Uterus (tissue), 4 donors: ENCODE measurements around the gene SLC35E2B. TPM values are rescaled to one million over a fixed set of nuclear protein-coding genes. Genes with fewer than 3 reads are reported as not detected.
"Not testable (repeated sequence)": the region's sequence is repeated elsewhere in the genome, so short reads cannot be mapped to it uniquely, and the experiment has no call there.

Experiments used
- DNase-seq, 2 donors: peaks; one replicate each; pipeline ENCODE4 v3.0.0-alpha.2; 2019 to 2020
- H3K27ac ChIP-seq, 2 donors: fragments of 200-600 bp; sonication (generic); 1 replicate in 1 of 2; 2 replicates in 1 of 2; pipeline ENCODE4 v1.5.1; 2016 to 2018
- H3K27me3 ChIP-seq, 2 donors: fragments of 200-600 bp; sonication (generic); one replicate each; pipeline ENCODE4 v1.5.1; 2018 to 2019; ENCODE audit warnings: control low read depth in 1 of 2
- H3K36me3 ChIP-seq, 2 donors: fragments of 200-600 bp; sonication (generic); one replicate each; pipeline ENCODE4 v1.5.1; 2019; ENCODE audit warnings: control low read depth in 1 of 2
- H3K4me1 ChIP-seq, 2 donors: fragments of 200-600 bp; sonication (generic); one replicate each; pipeline ENCODE4 v1.5.1; 2018 to 2019; ENCODE audit warnings: control low read depth in 1 of 2
- H3K4me3 ChIP-seq, 2 donors: fragments of 200-600 bp; sonication (generic); 1 replicate in 1 of 2; 2 replicates in 1 of 2; pipeline ENCODE4 v1.5.1; 2018 to 2019; ENCODE audit warnings: mild to moderate bottlenecking in 1 of 2
- H3K9me3 ChIP-seq, 2 donors: fragments of 200-600 bp; sonication (generic); one replicate each; pipeline ENCODE4 v1.5.1; 2019; ENCODE audit warnings: control low read depth in 1 of 2
- POLR2A ChIP-seq, 2 donors: fragments of 450-650 bp; IDR thresholded peaks; one replicate each; pipeline ENCODE4 v1.6.1; 2016; ENCODE audit warnings: antibody characterized with exemption in 2 of 2, mild to moderate bottlenecking in 1 of 2, moderate library complexity in 1 of 2
- intact Hi-C: fragments of 100-400 bp; cut with DNase I; formaldehyde crosslinking; loops from one replicate; pipeline ENCODE4 v1.15.1; 2023; ENCODE audit warnings: low total_unique reads
- total RNA-seq, 4 donors: library from RNA; depleted of rRNA in 3 of 4; stranded (reverse); fragments of >200 nt in 3 of 4; gene quantifications; one replicate each; pipeline versions ENCODE4 v1.1.0 to v1.2.4, GENCODE V29; 2014 to 2023
- TF ChIP-seq, protein P1 (sequence below), 4 experiments: fragments of 200-600 bp in 2 of 4; fragments of 450-650 bp in 2 of 4; sonication (generic) in 2 of 4; IDR thresholded peaks; one replicate each; pipeline ENCODE4 v1.5.1; 2016 to 2019; ENCODE audit warnings: antibody characterized with exemption in 4 of 4, mild to moderate bottlenecking in 2 of 4, moderate library complexity in 1 of 4
- donor health status: DM: yes; HTN: yes; CAD: no.

SLC35E2B gene
- total RNA-seq, 4 donors from 2014 or later = 19.1 to 59.2 (median 52.5) TPM

DNA sequence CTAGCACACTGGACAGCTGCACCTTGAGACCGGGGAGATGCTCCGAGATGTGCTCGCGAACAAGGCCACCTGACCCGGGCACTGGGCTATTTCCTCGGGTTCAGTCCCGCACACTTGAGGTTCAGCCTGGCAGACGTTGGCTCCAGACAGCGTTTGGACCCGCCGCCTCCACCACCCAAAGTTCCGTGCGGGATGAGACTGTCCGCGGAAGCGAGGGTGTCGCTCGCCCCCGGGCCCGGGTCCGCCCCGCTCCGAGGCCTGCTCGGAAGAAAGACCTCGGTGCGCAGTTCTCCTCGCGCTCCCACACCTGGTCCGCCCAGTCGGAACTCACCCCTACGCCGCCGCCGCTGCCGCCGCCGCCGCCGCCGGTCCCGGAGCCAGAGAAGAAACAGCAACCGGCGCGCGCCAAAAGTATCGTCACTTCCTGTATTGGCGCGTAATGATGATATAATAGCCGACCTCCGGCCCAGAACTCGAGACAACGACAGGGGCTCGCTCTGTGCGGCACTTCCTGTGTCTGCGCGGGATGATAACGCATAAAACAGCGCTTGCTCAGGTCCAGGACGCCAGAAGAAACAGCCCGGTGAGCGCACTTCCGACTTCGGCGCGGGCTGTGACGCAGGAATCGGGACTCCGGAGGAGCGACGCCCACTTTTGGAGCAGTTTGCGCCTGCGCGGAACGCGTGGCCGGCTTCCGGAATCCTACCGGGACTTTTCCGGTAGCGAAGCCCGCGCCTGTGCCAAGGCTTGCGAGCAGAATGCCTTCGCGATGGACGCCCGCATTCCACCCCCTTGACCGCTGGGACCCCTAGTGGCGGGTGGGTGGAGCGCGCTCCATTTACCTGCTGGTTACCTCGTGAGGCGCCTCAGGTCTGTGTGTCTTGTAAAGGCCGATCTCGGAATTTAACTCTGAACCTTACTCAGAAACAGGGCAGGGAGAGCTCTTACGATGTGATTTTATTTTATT lies 33.7 kb downstream of the SLC35E2B start, which contains the start of gene CDK11B:
Gene CDK11B (minus strand): TSS at position 422 of the 967 bp plus-strand sequence. CDS start 1,519 bp downstream, outside the sequence.
- H3K27me3 ChIP-seq, H3K4me1 ChIP-seq, intact Hi-C loops, H3K36me3 ChIP-seq, H3K9me3 ChIP-seq: not testable (repeated sequence)
- Histone ChIP-seq H3K27ac (peak within 1 kb of the TSS; percentile 91 to 99), H3K4me3 (peak within 1 kb of the TSS; percentile 52 to 74)
- TF ChIP-seq, protein P1, sequence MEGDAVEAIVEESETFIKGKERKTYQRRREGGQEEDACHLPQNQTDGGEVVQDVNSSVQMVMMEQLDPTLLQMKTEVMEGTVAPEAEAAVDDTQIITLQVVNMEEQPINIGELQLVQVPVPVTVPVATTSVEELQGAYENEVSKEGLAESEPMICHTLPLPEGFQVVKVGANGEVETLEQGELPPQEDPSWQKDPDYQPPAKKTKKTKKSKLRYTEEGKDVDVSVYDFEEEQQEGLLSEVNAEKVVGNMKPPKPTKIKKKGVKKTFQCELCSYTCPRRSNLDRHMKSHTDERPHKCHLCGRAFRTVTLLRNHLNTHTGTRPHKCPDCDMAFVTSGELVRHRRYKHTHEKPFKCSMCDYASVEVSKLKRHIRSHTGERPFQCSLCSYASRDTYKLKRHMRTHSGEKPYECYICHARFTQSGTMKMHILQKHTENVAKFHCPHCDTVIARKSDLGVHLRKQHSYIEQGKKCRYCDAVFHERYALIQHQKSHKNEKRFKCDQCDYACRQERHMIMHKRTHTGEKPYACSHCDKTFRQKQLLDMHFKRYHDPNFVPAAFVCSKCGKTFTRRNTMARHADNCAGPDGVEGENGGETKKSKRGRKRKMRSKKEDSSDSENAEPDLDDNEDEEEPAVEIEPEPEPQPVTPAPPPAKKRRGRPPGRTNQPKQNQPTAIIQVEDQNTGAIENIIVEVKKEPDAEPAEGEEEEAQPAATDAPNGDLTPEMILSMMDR (IDR thresholded peaks at IDR 0.05) = peak in 2 of 4 experiments; percentile 18 to 39
- peak in 1 of 2 donors; percentile 58 for TF ChIP-seq POLR2A (IDR thresholded peaks at IDR 0.05)
- peak; percentile 92 to 96 for DNase-seq

DNA sequence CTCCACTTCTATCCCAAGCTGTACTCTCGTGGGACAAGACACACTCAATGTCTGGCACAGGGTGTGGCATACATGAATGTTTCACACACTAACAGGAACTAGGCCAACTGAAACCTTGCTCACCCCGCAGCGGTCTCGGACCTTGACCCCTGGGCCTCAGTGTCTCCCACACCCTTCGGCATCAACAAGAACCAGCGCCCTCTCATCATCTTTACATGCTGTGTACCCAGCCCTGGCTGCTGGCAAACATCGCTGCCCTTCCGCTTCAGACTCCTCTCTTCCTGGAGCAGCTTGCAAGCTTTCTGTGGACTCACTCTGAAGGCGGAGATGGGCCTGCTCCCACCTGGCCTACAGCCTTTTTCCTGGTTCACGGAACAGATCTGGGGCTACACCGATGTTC lies 44.3 kb downstream of the SLC35E2B start:
- H3K4me1 ChIP-seq, H3K4me3 ChIP-seq, DNase-seq, H3K27me3 ChIP-seq, intact Hi-C loops, H3K36me3 ChIP-seq, H3K27ac ChIP-seq, H3K9me3 ChIP-seq: not testable (repeated sequence)

DNA sequence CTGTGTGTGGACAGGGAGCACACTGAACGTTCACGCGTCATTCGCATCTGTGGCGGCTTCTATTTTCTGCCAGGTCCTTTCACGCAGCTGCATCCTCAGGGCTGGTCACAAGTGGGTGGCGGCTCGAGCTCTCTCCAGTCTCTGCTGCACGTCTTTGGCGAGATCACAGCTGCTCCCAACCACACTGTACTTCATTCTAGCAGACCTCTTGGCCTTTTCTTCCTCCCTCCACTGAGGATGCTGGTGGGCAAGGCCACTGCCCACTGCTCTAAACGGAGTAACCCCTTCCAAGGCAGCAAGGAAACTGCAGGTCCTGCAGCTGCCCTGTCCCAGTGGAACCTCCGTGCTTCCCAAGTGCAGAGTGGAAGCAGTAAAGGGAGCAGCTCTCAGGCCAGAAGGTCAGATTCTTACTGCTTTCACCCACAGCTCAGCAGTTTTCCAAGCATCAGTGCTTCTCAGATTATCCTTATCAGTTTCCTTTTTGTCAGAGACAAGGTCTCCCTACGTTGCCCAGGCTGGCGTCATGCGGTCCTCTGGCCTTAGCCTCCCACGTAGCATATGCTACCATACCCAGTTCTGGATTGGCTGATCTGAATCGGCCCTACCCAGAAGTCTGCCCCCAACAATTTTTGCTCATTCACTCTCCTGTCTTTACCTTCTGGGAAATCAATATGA lies 44.9 kb downstream of the SLC35E2B start:
- H3K27ac ChIP-seq, H3K9me3 ChIP-seq, DNase-seq: not testable (repeated sequence)

DNA sequence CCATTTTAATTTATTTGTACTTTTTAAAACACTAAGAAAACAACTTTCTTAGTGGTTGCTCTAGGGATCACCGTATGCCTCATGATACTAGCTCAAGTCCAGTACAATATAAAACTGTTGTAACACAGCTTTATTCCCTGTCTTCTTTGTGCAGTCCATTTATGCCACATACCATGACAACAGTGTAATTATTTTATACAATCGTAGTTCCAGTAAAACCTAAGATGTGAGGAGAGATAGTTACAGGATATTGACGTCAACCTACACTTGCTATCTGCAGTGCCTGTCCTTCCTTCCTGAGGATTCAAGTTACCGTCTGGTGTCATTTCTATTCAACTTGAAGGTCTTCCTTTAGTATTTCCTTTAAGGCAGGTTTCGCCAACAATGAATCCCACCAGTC lies 46.3 kb downstream of the SLC35E2B start:
- H3K36me3 ChIP-seq, H3K4me1 ChIP-seq, intact Hi-C loops, H3K9me3 ChIP-seq, H3K27ac ChIP-seq, H3K4me3 ChIP-seq, H3K27me3 ChIP-seq, DNase-seq: not testable (repeated sequence)

More for the DNA sequence above, 44.9 kb downstream of the SLC35E2B start:
- H3K36me3 ChIP-seq, intact Hi-C loops, H3K4me1 ChIP-seq, H3K27me3 ChIP-seq, H3K4me3 ChIP-seq: not testable (repeated sequence)

DNA sequence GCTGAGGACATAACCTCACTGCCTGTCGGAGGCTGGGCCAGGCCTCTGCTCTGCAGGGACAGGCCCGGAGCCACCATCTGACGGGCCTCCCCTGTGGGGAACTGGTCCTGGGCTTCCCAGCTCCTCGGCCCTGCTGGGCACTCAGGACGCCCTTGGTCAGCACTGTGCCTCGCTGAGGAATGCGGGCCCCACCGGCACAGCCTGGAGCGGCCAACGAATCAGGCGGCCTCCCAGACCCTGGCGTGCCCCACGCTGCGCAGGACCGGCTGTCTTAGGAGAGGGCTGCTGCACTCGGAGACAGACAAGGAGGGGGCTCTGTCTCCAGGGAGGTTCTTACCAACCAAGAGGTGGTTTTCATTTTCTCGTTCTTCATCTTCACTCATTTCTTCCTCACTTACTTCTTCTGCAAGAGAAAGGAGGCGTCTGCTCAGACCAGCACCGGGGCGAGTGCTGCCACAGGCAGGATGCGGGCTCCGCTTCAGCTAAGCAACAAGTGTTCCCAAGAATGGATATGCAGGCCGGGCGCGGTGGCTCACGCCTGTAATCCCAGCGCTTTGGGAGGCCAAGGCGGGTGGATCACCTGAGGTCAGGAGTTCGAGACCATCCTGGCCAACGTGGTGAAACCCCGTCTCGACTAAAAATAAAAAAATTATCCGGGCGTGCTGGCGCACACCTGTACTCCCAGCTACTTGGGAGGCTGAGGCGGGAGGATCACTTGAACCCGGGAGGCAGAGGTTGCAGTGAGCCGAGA lies 51.7 kb downstream of the SLC35E2B start:
- H3K4me3 ChIP-seq, H3K4me1 ChIP-seq, intact Hi-C loops, H3K36me3 ChIP-seq, H3K27ac ChIP-seq, H3K27me3 ChIP-seq, H3K9me3 ChIP-seq: not testable (repeated sequence)
- DNase-seq = peak in 1 of 2 donors; percentile 4

DNA sequence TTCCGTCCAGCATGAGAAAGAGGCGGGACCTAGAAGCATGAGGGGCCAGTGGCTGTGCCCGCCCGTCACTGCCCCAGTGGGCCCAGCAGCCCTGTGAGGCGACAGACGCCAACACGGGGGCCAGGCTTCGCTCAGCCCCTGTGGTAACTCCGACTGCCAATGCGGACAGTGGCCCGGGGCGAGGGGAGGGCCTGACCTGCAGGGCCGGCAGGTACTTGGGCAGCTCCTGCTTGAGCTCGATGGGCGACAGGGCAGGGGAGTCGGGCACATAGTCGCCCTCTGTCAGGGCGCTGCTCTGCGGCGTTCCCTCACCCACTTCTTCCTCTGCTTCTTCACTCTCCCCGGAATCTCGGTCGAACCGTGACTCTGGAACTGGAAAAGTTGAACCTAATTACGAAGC lies 52.5 kb downstream of the SLC35E2B start:
- H3K27me3 ChIP-seq, H3K9me3 ChIP-seq, H3K27ac ChIP-seq, H3K36me3 ChIP-seq, intact Hi-C loops, H3K4me3 ChIP-seq, H3K4me1 ChIP-seq: not testable (repeated sequence)
- peak in 1 of 2 donors; percentile 4 for DNase-seq

DNA sequence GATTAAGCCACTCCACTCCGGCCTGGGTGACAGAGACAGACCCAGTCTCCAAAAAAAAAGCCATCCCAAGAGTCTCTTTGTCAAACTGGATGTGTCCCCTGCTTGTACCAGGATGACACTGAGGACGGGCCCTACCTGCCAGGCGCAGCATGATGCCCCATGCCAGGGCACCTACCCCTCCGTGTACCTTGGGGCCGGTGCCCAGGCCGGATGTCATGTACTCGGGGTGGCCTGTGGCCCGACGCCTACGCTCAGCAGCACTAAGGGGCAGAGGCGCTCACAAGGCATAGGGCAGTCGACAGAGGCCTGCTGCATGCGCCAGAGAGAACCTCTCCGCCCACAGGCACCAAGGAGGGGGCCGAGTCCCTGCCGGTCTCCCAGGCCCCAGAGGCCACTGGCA lies 53.2 kb downstream of the SLC35E2B start:
- H3K36me3 ChIP-seq, intact Hi-C loops: not testable (repeated sequence)

DNA sequence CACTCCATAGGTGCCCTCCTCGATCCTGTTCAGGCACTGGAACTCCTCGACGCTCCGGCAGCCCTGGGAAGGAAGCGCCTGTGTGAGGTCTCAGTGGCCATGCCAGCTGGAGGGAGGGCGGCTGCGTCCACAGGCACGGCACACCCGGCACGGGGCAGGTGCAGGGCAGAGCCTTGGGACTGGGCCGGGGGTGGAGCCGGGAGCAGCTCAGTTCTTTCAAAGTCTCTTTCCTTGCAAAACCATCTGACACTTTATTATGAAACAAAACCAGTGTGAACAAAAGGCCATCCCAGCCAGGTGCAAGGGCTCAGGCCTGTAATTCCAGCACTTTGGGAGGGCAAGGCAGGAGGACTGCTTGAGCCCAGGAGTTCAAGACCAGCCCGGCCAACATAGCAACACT lies 54.1 kb downstream of the SLC35E2B start:
- H3K4me3 ChIP-seq, H3K27ac ChIP-seq, intact Hi-C loops, H3K36me3 ChIP-seq, H3K4me1 ChIP-seq, H3K9me3 ChIP-seq, H3K27me3 ChIP-seq: not testable (repeated sequence)
- peak in 1 of 2 donors; percentile 5 for DNase-seq

More for the DNA sequence above, 53.2 kb downstream of the SLC35E2B start:
- H3K27ac ChIP-seq, H3K9me3 ChIP-seq, H3K27me3 ChIP-seq, H3K4me3 ChIP-seq, H3K4me1 ChIP-seq: not testable (repeated sequence)
- DNase-seq = peak; percentile 9 to 11

DNA sequence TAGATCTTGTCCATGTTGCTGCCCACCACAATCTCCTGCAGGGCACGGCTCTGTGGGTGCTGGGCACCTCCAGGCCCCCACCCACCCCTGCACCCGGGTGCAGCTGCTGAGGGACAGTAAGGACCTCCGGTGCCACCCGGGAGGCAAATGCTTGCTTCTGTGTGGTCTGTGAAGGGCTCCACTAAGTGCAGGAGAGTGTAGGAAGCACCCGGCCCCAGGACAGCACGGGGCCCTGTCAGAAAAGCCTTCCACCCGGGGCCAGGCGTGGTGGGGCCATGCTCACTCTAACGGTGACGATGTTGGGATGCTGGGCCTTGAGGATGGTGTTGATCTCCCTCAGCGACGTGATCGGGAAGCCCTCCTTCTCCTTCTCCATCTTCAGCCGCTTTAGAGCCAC lies 55.1 kb downstream of the SLC35E2B start:
- DNase-seq = peak in 1 of 2 donors; percentile 7
- intact Hi-C loops, H3K4me1 ChIP-seq, H3K9me3 ChIP-seq, H3K4me3 ChIP-seq, H3K27ac ChIP-seq, H3K36me3 ChIP-seq, H3K27me3 ChIP-seq: not testable (repeated sequence)

DNA sequence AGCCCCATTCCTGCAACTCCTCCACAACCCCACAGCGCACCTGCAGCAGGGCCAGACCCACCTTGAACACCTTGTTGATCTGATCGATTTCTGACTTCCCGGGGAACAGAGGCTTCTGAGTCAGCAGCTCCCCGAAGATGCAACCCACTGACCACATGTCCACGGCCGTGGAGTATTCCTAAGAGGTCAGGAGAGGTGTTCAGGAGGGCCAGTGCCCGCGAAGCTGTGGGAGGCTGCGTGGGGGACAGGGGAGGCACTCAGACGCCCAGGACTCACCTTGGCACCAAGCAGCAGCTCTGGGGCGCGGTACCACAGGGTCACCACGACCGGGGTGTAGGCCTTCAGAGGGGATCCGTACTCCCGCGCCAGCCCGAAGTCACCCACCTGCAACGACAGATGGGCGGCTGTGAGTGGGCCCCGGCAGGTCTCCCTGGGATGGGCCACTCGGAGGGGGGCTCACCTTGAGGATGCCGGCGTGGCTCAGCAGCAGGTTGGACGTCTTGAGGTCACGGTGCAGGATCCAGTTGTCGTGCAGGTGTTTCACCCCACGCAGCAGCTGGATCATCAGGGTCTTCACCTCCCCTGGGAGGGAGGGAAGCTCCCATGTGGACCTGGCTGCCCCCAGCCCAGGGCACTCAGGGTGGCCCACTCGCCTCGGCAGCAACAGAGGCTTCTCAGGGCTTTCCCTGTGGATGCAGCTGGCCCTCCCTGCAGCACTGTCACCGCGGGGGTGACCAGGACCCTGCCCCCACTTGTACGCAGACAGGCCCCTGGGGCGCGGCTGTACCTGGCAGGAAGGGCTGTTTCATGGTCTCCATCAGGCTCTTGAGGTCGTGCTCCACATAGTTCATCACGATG lies 55.7 kb downstream of the SLC35E2B start:
- H3K9me3 ChIP-seq, DNase-seq, H3K27me3 ChIP-seq, intact Hi-C loops, H3K4me3 ChIP-seq, H3K4me1 ChIP-seq, H3K36me3 ChIP-seq, H3K27ac ChIP-seq: not testable (repeated sequence)

DNA sequence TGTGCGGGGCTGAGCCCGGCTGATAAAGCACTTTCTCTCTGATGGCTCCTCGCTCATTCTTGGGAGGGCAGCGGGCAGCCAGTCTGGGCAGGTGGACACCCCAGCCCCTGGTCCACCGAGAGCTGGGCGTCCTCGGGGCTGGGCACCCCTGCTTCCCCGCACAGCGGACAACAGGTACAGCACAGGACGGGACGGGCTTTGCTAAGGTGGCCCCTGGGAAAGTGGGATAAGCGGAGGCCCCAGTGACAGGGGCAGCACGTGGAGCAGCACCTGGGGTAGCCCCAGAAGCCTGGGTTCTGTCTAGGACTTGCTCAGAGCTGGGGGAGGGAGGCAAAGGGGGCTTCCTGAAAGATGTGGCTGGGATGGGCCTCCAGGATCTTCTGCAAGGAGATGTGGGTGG lies 58.0 kb downstream of the SLC35E2B start:
- intact Hi-C loops, H3K36me3 ChIP-seq, H3K27ac ChIP-seq, H3K9me3 ChIP-seq, H3K4me3 ChIP-seq, H3K4me1 ChIP-seq: not testable (repeated sequence)
- DNase-seq = peak in 1 of 2 donors; percentile 14
- peaks cover 0 to 15% of the 10 kb centered on the region in 2 donors for H3K27me3 ChIP-seq
